ENCODE data around the gene GNB4. TPM values are rescaled to one million over a fixed set of nuclear protein-coding genes. Genes with fewer than 3 reads are reported as not detected.
A peak's percentile ranks its signal among the peaks of the same experiment; 100 is the strongest.

Gene GNB4
- total and polyA plus RNA-seq, 10 of the 15 experiments (the other 5 are each of a cell fraction or from before 2014, with no cell fraction given) = 0.14 to 3.4 (median 1.8) TPM

DNA sequence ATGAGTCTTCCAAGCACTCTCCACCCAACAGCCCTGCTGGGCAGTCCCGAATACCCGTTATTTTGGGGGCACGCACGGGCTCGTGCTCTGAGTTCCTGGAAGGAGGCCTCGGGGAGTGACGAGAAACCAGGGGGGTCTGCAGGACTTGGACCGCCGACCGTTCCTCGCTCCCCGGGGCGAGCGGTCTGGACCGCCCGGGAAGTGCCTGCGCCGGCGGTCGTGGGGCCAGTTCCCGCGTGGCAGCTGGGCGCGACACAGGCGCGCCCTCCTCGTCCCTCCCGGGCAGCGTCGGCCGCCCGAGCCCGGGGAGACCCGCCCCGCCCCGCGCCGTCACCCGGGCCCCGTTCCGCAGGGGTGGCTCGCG, 387 bp downstream of the GNB4 start:
- Histone ChIP-seq H3K36me3 (ENCODE audit: control insufficient read depth in 2 of 2, insufficient read depth in 2 of 2, low read length in 1 of 2) (no peaks in the 10 kb centered on the region), H3K79me2 (ENCODE audit: control insufficient read depth, insufficient read depth, low read length) (no peaks in the 10 kb centered on the region), H3K4me1 (ENCODE audit: control insufficient read depth, insufficient read depth, low read length) (no peaks in the 10 kb centered on the region; the same call in 1 of the 2 replicates), H3K9me3 (replicated peaks; ENCODE audit: control insufficient read depth, insufficient read depth, low read length) (no peaks in the 10 kb centered on the region), H4K20me1 (ENCODE audit: control insufficient read depth, insufficient read depth) (no peaks in the 10 kb centered on the region), H3K27me3 (replicated peaks in 1 of 2; ENCODE audit: control insufficient read depth in 2 of 2, insufficient read depth in 2 of 2, low read length in 1 of 2) (peaks cover 0 to 10% of the 10 kb centered on the region in 2 experiments; a peak in 1 of 4 replicates), H2AFZ (ENCODE audit: control insufficient read depth, low read depth, low read length) (peak overlapping the region; percentile 77), H3K27ac (ENCODE audit: control insufficient read depth, insufficient read depth) (no peak overlapping the region), H3K9ac (ENCODE audit: control insufficient read depth, insufficient read depth, low read length) (peak overlapping the region; percentile 73; the same call in 1 of the 2 replicates), H3K4me2 (ENCODE audit: control insufficient read depth, insufficient read depth) (peak overlapping the region; percentile 88), H3K4me3 (peak overlapping the region; percentile 70)
- CTCF ChIA-PET = interaction anchor here (1.0 kb wide), 1 partner anchor 10 kb away, joined by 3 read pairs; no protein-coding TSS in a partner anchor
- DNase-seq (ENCODE audit: low read depth, low spot score) = no peak
- in situ Hi-C loops (cut with MboI) (no loop called here), intact Hi-C loops (cut with micrococcal nuclease; ENCODE audit: unreplicated experiment) (no loop called here)
- SMC1A ChIA-PET (ENCODE audit: uncharacterized antibody, unreplicated experiment) = no interaction called here
- POLR2A ChIA-PET = no interaction called here
- peak; percentile 44 for ATAC-seq
- RAD21 ChIA-PET (ENCODE audit: unreplicated experiment) = no interaction called here
- no peak for FAIRE-seq
- no peak for TF ChIP-seq KDM1A (IDR thresholded peaks at IDR 0.05; ENCODE audit: borderline replicate concordance)
- no peak for TF ChIP-seq RELA (IDR thresholded peaks at IDR 0.05; ENCODE audit: borderline replicate concordance, partially characterized antibody)
- peak; percentile 66; the same call in 1 of the 2 replicates for TF ChIP-seq BACH1 (IDR thresholded peaks at IDR 0.05; ENCODE audit: borderline replicate concordance)
- TF ChIP-seq SRF (IDR thresholded peaks at IDR 0.05; ENCODE audit: low read depth in 2 of 2, low read length in 2 of 2) = no peak
- BruUV-seq (replicated peaks) = no TSS peak
- 3% methylated on average over 22 of the region's 43 CpGs for WGBS (ENCODE audit: insufficient coverage, insufficient replicate concordance, low lambda C conversion rate, missing lambda C conversion rate)

DNA sequence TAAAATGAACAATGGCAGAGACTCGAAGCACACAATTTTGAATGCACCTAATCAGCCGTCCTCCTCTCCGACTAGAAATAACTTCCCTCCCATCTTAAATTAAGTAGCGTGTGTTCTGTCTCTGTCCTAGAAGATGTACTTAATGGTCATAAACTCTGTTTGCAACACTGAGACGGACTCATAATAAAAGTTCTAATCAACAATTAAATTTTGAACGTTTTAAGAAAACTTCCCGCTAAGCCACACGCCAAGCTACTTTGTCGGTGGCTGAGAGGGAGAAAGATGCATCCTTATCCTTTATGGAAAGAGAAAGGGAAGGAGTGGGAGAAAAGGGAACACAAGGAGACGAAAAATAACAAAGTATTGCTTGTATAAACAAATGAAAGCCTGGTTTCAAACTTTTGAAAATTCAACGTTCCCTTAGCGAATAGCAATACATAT, 989 bp downstream of the GNB4 start:
- intact Hi-C loops (cut with micrococcal nuclease; ENCODE audit: unreplicated experiment) = no loop called here
- 0 out of 3 replicates have a peak, but pooled peaks have one; percentile 7 for ATAC-seq
- Histone ChIP-seq H3K36me3 (ENCODE audit: control insufficient read depth in 2 of 2, insufficient read depth in 2 of 2, low read length in 1 of 2) (no peaks in the 10 kb centered on the region), H3K4me2 (ENCODE audit: control insufficient read depth, insufficient read depth) (peak overlapping the region; percentile 88), H3K9ac (ENCODE audit: control insufficient read depth, insufficient read depth, low read length) (no peak overlapping the region), H3K4me3 (peak overlapping the region; percentile 70), H3K27ac (ENCODE audit: control insufficient read depth, insufficient read depth) (no peak overlapping the region), H3K79me2 (ENCODE audit: control insufficient read depth, insufficient read depth, low read length) (no peaks in the 10 kb centered on the region), H2AFZ (ENCODE audit: control insufficient read depth, low read depth, low read length) (peak overlapping the region; percentile 77), H3K27me3 (replicated peaks in 1 of 2; ENCODE audit: control insufficient read depth in 2 of 2, insufficient read depth in 2 of 2, low read length in 1 of 2) (peaks cover 0 to 5% of the 10 kb centered on the region in 2 experiments; a peak in 1 of 4 replicates), H3K9me3 (replicated peaks; ENCODE audit: control insufficient read depth, insufficient read depth, low read length) (no peaks in the 10 kb centered on the region), H4K20me1 (ENCODE audit: control insufficient read depth, insufficient read depth) (no peaks in the 10 kb centered on the region), H3K4me1 (ENCODE audit: control insufficient read depth, insufficient read depth, low read length) (no peaks in the 10 kb centered on the region; the same call in 1 of the 2 replicates)
- no peak for FAIRE-seq
- 42% methylated on average over 12 of the region's 12 CpGs for WGBS (ENCODE audit: insufficient coverage, insufficient replicate concordance, low lambda C conversion rate, missing lambda C conversion rate)
- TF ChIP-seq, protein P1, sequence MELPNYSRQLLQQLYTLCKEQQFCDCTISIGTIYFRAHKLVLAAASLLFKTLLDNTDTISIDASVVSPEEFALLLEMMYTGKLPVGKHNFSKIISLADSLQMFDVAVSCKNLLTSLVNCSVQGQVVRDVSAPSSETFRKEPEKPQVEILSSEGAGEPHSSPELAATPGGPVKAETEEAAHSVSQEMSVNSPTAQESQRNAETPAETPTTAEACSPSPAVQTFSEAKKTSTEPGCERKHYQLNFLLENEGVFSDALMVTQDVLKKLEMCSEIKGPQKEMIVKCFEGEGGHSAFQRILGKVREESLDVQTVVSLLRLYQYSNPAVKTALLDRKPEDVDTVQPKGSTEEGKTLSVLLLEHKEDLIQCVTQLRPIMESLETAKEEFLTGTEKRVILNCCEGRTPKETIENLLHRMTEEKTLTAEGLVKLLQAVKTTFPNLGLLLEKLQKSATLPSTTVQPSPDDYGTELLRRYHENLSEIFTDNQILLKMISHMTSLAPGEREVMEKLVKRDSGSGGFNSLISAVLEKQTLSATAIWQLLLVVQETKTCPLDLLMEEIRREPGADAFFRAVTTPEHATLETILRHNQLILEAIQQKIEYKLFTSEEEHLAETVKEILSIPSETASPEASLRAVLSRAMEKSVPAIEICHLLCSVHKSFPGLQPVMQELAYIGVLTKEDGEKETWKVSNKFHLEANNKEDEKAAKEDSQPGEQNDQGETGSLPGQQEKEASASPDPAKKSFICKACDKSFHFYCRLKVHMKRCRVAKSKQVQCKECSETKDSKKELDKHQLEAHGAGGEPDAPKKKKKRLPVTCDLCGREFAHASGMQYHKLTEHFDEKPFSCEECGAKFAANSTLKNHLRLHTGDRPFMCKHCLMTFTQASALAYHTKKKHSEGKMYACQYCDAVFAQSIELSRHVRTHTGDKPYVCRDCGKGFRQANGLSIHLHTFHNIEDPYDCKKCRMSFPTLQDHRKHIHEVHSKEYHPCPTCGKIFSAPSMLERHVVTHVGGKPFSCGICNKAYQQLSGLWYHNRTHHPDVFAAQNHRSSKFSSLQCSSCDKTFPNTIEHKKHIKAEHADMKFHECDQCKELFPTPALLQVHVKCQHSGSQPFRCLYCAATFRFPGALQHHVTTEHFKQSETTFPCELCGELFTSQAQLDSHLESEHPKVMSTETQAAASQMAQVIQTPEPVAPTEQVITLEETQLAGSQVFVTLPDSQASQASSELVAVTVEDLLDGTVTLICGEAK (IDR thresholded peaks at IDR 0.05; ENCODE audit: borderline replicate concordance) = no peak
- TF ChIP-seq RAD21 (IDR thresholded peaks at IDR 0.05; ENCODE audit: insufficient read depth, low read depth, low read length) (no peak), SRF (IDR thresholded peaks at IDR 0.05; ENCODE audit: low read depth in 2 of 2, low read length in 2 of 2) (no peak), BMI1 (IDR thresholded peaks at IDR 0.05; ENCODE audit: borderline replicate concordance) (no peak), ZBTB33 (IDR thresholded peaks at IDR 0.05) (no peak), RCOR1 (conservative IDR thresholded peaks at IDR 0.05; ENCODE audit: low read depth, low read length) (no peak), RB1 (IDR thresholded peaks at IDR 0.05; ENCODE audit: borderline replicate concordance) (no peak), SMAD1 (IDR thresholded peaks at IDR 0.05; ENCODE audit: low read depth, partially characterized antibody) (no peak), POLR2A (IDR thresholded peaks at IDR 0.05; ENCODE audit: low read depth, low read length) (no peak)
- RAD21 ChIA-PET (ENCODE audit: unreplicated experiment) = no interaction called here
- DNase-seq (ENCODE audit: low read depth, low spot score) = no peak
- SMC1A ChIA-PET (ENCODE audit: uncharacterized antibody, unreplicated experiment) = no interaction called here
- in situ Hi-C loops (cut with MboI) = no loop called here
- POLR2A ChIA-PET = interaction anchor here (0.5 kb wide), 1 partner anchor 103 kb away, joined by 4 read pairs; the partner anchor contains the start of gene MFN1
- BruUV-seq (replicated peaks) = no TSS peak
- CTCF ChIA-PET = interaction anchor here (1.0 kb wide), 1 partner anchor 10 kb away, joined by 3 read pairs; no protein-coding TSS in a partner anchor

Measured in GM12878 (cell line).